HEK293 (cell line): ENCODE data around the gene SETD3.

Experiments used
- CTCF ChIA-PET: fragments of 350-600 bp; formaldehyde crosslinking; extraction: SDS; loops from one replicate; lab custom pipeline; 2021; ENCODE audit warnings: antibody characterized with exemption; lab: Yijun Ruan, JAX
- POLR2A ChIA-PET: fragments of 300-600 bp; formaldehyde crosslinking; extraction: SDS; loops from one replicate; lab custom pipeline; 2020; ENCODE audit warnings: antibody characterized with exemption, inconsistent platforms; lab: Yijun Ruan, JAX
- H3K27ac ChIP-seq: fragments of 200-500 bp; sonication (Bioruptor generic); 2 replicates; pipeline ENCODE4 v1.5.1; 2014; ENCODE audit warnings: low read depth, low read length, control low read depth, inconsistent platforms; ENCODE audit errors: extremely low read depth
- H3K36me3 ChIP-seq, 2 experiments: fragments of 200-500 bp in 1 of 2; sonication (Bioruptor generic) in 1 of 2; 1 replicate in 1 of 2; 2 replicates in 1 of 2; pipeline ENCODE4 v1.5.1; 2014 to 2017; ENCODE audit warnings: inconsistent platforms in 2 of 2, low read length in 2 of 2; ENCODE audit not compliant: control insufficient read depth in 2 of 2, insufficient read depth in 1 of 2
- H3K4me1 ChIP-seq: fragments of 200-500 bp; sonication (Bioruptor generic); 2 replicates; pipeline ENCODE4 v1.5.1; 2014; ENCODE audit warnings: mild to moderate bottlenecking, low read length, inconsistent platforms; ENCODE audit not compliant: control insufficient read depth, insufficient read depth
- H3K4me3 ChIP-seq: 2 replicates; pipeline ENCODE4 v1.5.1; 2011; ENCODE audit warnings: low read depth, mild to moderate bottlenecking, control low read depth, low read length, moderate library complexity
- H3K9me3 ChIP-seq: fragments of 200-500 bp; sonication (Bioruptor generic); 2 replicates; pipeline ENCODE4 v1.5.1; 2014; ENCODE audit warnings: low read depth, low read length, inconsistent platforms; ENCODE audit not compliant: control insufficient read depth, insufficient read depth
- EGR2 ChIP-seq: fragments of 450-650 bp; formaldehyde crosslinking; IDR thresholded peaks from 2 replicates; pipeline ENCODE4 v1.5.1; 2016; ENCODE audit warnings: low read depth, missing biosample characterization, missing genetic modification characterization
- ELK4 ChIP-seq: IDR thresholded peaks from 2 replicates; pipeline ENCODE4 v1.6.1; 2011; ENCODE audit warnings: mild to moderate bottlenecking, low read depth, low read length, borderline replicate concordance
- GLIS2 ChIP-seq: fragments of 450-650 bp; formaldehyde crosslinking; IDR thresholded peaks from 2 replicates; pipeline ENCODE4 v1.5.1; 2016; ENCODE audit warnings: missing biosample characterization, missing genetic modification characterization
- HIC1 ChIP-seq: fragments of 450-650 bp; formaldehyde crosslinking; IDR thresholded peaks from 2 replicates; pipeline ENCODE4 v1.5.1; 2016; ENCODE audit warnings: missing biosample characterization, missing genetic modification characterization
- KLF1 ChIP-seq: fragments of 450-650 bp; formaldehyde crosslinking; IDR thresholded peaks from 2 replicates; pipeline ENCODE4 v1.5.1; 2016; ENCODE audit warnings: missing biosample characterization, missing genetic modification characterization
- KLF7 ChIP-seq: fragments of 450-650 bp; formaldehyde crosslinking; IDR thresholded peaks from 2 replicates; pipeline ENCODE4 v1.5.1; 2016; ENCODE audit warnings: missing biosample characterization, missing genetic modification characterization, borderline replicate concordance
- MYNN ChIP-seq: fragments of 450-650 bp; formaldehyde crosslinking; IDR thresholded peaks from 2 replicates; pipeline ENCODE4 v1.5.1; 2016; ENCODE audit warnings: missing biosample characterization, missing genetic modification characterization, borderline replicate concordance
- TCF7L2 ChIP-seq: IDR thresholded peaks from 2 replicates; pipeline ENCODE4 v1.6.1; 2011; ENCODE audit warnings: low read depth, mild to moderate bottlenecking, inconsistent platforms, low read length, moderate library complexity, borderline replicate concordance
- ZBTB17 ChIP-seq: fragments of 450-650 bp; formaldehyde crosslinking; IDR thresholded peaks from 2 replicates; pipeline ENCODE4 v1.5.1; 2016; ENCODE audit warnings: missing biosample characterization, missing genetic modification characterization
- ZBTB21 ChIP-seq: fragments of 450-650 bp; formaldehyde crosslinking; IDR thresholded peaks from 2 replicates; pipeline ENCODE4 v1.5.1; 2017; ENCODE audit warnings: missing biosample characterization, missing genetic modification characterization
- ZBTB7A ChIP-seq: fragments of 450-650 bp; formaldehyde crosslinking; IDR thresholded peaks from 2 replicates; pipeline ENCODE4 v1.5.1; 2016; ENCODE audit warnings: low read depth, missing biosample characterization, missing genetic modification characterization
- ZFHX2 ChIP-seq: fragments of 450-650 bp; formaldehyde crosslinking; conservative IDR thresholded peaks from 2 replicates; pipeline ENCODE4 v1.5.1; 2016; ENCODE audit warnings: missing biosample characterization, missing genetic modification characterization
- ZIC2 ChIP-seq: fragments of 450-650 bp; formaldehyde crosslinking; IDR thresholded peaks from 2 replicates; pipeline ENCODE4 v1.5.1; 2016; ENCODE audit warnings: missing biosample characterization, missing genetic modification characterization
- ZNF10 ChIP-seq: fragments of 450-650 bp; formaldehyde crosslinking; IDR thresholded peaks from 2 replicates; pipeline ENCODE4 v1.5.1; 2017; ENCODE audit warnings: missing biosample characterization, missing genetic modification characterization
- ZNF138 ChIP-seq: fragments of 450-650 bp; formaldehyde crosslinking; IDR thresholded peaks from 2 replicates; pipeline ENCODE4 v1.5.1; 2016; ENCODE audit warnings: missing biosample characterization, missing genetic modification characterization, borderline replicate concordance
- ZNF146 ChIP-seq: fragments of 450-650 bp; formaldehyde crosslinking; IDR thresholded peaks from 2 replicates; pipeline ENCODE4 v1.5.1; 2016; ENCODE audit warnings: missing biosample characterization, missing genetic modification characterization
- ZNF155 ChIP-seq: fragments of 450-650 bp; formaldehyde crosslinking; IDR thresholded peaks from 2 replicates; pipeline ENCODE4 v1.5.1; 2016; ENCODE audit warnings: missing biosample characterization, missing genetic modification characterization
- ZNF184 ChIP-seq: fragments of 450-650 bp; IDR thresholded peaks from 2 replicates; pipeline ENCODE4 v1.5.1; 2018; ENCODE audit warnings: missing biosample characterization, mild to moderate bottlenecking, missing genetic modification characterization
- ZNF202 ChIP-seq: fragments of 450-650 bp; formaldehyde crosslinking; IDR thresholded peaks from 2 replicates; pipeline ENCODE4 v1.5.1; 2016; ENCODE audit warnings: missing biosample characterization, missing genetic modification characterization, borderline replicate concordance
- ZNF211 ChIP-seq: fragments of 450-650 bp; formaldehyde crosslinking; IDR thresholded peaks from 2 replicates; pipeline ENCODE4 v1.5.1; 2016; ENCODE audit warnings: low read depth, missing biosample characterization, missing genetic modification characterization
- ZNF23 ChIP-seq: fragments of 450-650 bp; formaldehyde crosslinking; IDR thresholded peaks from 2 replicates; pipeline ENCODE4 v1.5.1; 2016; ENCODE audit warnings: missing biosample characterization, missing genetic modification characterization, borderline replicate concordance
- ZNF404 ChIP-seq: fragments of 450-650 bp; formaldehyde crosslinking; IDR thresholded peaks from 2 replicates; pipeline ENCODE4 v1.5.1; 2017; ENCODE audit warnings: missing biosample characterization, missing genetic modification characterization
- ZNF473 ChIP-seq: fragments of 450-650 bp; formaldehyde crosslinking; IDR thresholded peaks from 2 replicates; pipeline ENCODE4 v1.5.1; 2017; ENCODE audit warnings: missing biosample characterization, missing genetic modification characterization
- ZNF48 ChIP-seq: fragments of 450-650 bp; formaldehyde crosslinking; IDR thresholded peaks from 2 replicates; pipeline ENCODE4 v1.5.1; 2016; ENCODE audit warnings: missing biosample characterization, missing genetic modification characterization
- ZNF510 ChIP-seq: fragments of 450-650 bp; formaldehyde crosslinking; IDR thresholded peaks from 2 replicates; pipeline ENCODE4 v1.5.1; 2018; ENCODE audit warnings: mild to moderate bottlenecking, missing genetic modification characterization, missing biosample characterization; ENCODE audit not compliant: insufficient replicate concordance
- ZNF548 ChIP-seq: fragments of 450-650 bp; formaldehyde crosslinking; IDR thresholded peaks from 2 replicates; pipeline ENCODE4 v1.5.1; 2016; ENCODE audit warnings: missing biosample characterization, missing genetic modification characterization
- ZNF600 ChIP-seq: fragments of 450-650 bp; formaldehyde crosslinking; IDR thresholded peaks from 2 replicates; pipeline ENCODE4 v1.5.1; 2016; ENCODE audit warnings: missing biosample characterization, missing genetic modification characterization
- ZNF626 ChIP-seq: fragments of 450-650 bp; sonication (Bioruptor Pico); formaldehyde crosslinking; IDR thresholded peaks from 2 replicates; pipeline ENCODE4 v1.5.1; 2018; ENCODE audit warnings: missing biosample characterization, missing genetic modification characterization, inconsistent platforms
- ZNF704 ChIP-seq: fragments of 450-650 bp; formaldehyde crosslinking; IDR thresholded peaks from 2 replicates; pipeline ENCODE4 v1.5.1; 2016; ENCODE audit warnings: missing biosample characterization, missing genetic modification characterization
- ZNF777 ChIP-seq: fragments of 450-650 bp; formaldehyde crosslinking; IDR thresholded peaks from 2 replicates; pipeline ENCODE4 v1.5.1; 2017; ENCODE audit warnings: missing biosample characterization, missing genetic modification characterization, borderline replicate concordance

The SETD3 gene

GRCh38 chr14:99460793-99461192 is 19.9 kb downstream of the SETD3 start:
- Histone ChIP-seq H3K27ac (no peak overlapping the region), H3K4me3 (no peak overlapping the region)
- CTCF ChIA-PET: interaction anchor here (0.6 to 1.7 kb wide), 5 partner anchors 12 to 71 kb away, joined by 3 to 6 read pairs (median 4); no protein-coding TSS in a partner anchor

GRCh38 chr14:99459481-99460100 is 21.1 kb downstream of the SETD3 start:
- Histone ChIP-seq H3K36me3 (peaks cover 13 to 52% of the 10 kb centered on the region in 2 experiments), H3K9me3 (no peaks in the 10 kb centered on the region), H3K4me3 (no peak overlapping the region), H3K27ac (no peak overlapping the region), H3K4me1 (no peaks in the 10 kb centered on the region)
- CTCF ChIA-PET: interaction anchor here (0.9 kb wide), 1 partner anchor 44 kb away, joined by 4 read pairs; no protein-coding TSS in a partner anchor
- POLR2A ChIA-PET: no interaction called here
- TF ChIP-seq ZBTB21 (tag by site-specific recombination): no peak
- no peak for TF ChIP-seq ELK4
- 0 out of 2 replicates have a peak, but pooled peaks have one; percentile 21 for TF ChIP-seq ZNF10 (tag by site-specific recombination)
- TF ChIP-seq ZNF202 (tag by site-specific recombination): no peak
- TF ChIP-seq ZNF138 (tag by site-specific recombination): no peak
- no peak for TF ChIP-seq ZNF23 (tag by site-specific recombination)

More at GRCh38 chr14:99460793-99461192, 19.9 kb downstream of the SETD3 start:
- peaks cover 12 to 51% of the 10 kb centered on the region in 2 experiments for H3K36me3 ChIP-seq
- POLR2A ChIA-PET: interaction anchor here (1.0 kb wide), 1 partner anchor 20 kb away, joined by 3 read pairs; the partner anchor contains the start of genes CCNK and SETD3
- TF ChIP-seq ZNF146 (no peak), MYNN (tag by site-specific recombination) (no peak), KLF7 (tag by site-specific recombination) (no peak), EGR2 (tag by site-specific recombination) (peak; percentile 86), ZNF777 (tag by site-specific recombination) (no peak), ZFHX2 (peak; percentile 88), ZNF600 (no peak), HIC1 (tag by site-specific recombination) (no peak), ZNF211 (no peak), ZNF184 (no peak), ZNF548 (tag by site-specific recombination) (no peak), ZIC2 (tag by site-specific recombination) (no peak)
- H3K4me1 ChIP-seq: no peaks in the 10 kb centered on the region
- H3K9me3 ChIP-seq: no peaks in the 10 kb centered on the region

- H3K4me3 ChIP-seq: no peak overlapping the region
- peaks cover 13 to 59% of the 10 kb centered on the region in 2 experiments for H3K36me3 ChIP-seq
- no peaks in the 10 kb centered on the region for H3K9me3 ChIP-seq
- no peak overlapping the region for H3K27ac ChIP-seq
- H3K4me1 ChIP-seq: no peaks in the 10 kb centered on the region
- POLR2A ChIA-PET: no interaction called here
- CTCF ChIA-PET: no interaction called here
- TF ChIP-seq ZNF404 (tag by site-specific recombination) (no peak), ZBTB7A (tag by site-specific recombination) (no peak), KLF1 (tag by site-specific recombination) (no peak), ZNF600 (no peak), TCF7L2 (no peak), ZNF155 (no peak), ZNF704 (tag by site-specific recombination) (no peak), ZNF473 (tag by site-specific recombination) (no peak), ZNF626 (tag by site-specific recombination) (no peak), ZNF48 (tag by site-specific recombination) (no peak), ZBTB17 (no peak), GLIS2 (tag by site-specific recombination) (no peak), ZNF510 (tag by site-specific recombination) (no peak)
These were observed 26.4 kb downstream of the SETD3 start for GRCh38 chr14:99454246-99454645.
